C4-2B (cell line): ENCODE data around the gene SAP30L.

Experiments
- CTCF ChIP-seq: fragments of 450-650 bp; conservative IDR thresholded peaks from 2 replicates; pipeline ENCODE4 v1.5.1; 2017; ENCODE audit warnings: mild to moderate bottlenecking
- ZFX ChIP-seq: fragments of 450-650 bp; IDR thresholded peaks from 2 replicates; pipeline ENCODE4 v1.6.1; 2017

- TF ChIP-seq CTCF (no peak), ZFX (no peak)
Observed at GRCh38 chr5:154466671-154467070, 20.9 kb downstream of the SAP30L start.
